ENCODE measurements around the gene GIMAP5. TPM values are rescaled to one million over a fixed set of nuclear protein-coding genes. Genes with fewer than 3 reads are reported as not detected.

GIMAP5 gene
- 9.0 TPM for polyA plus RNA-seq
- long read RNA-seq, donor 1, partial matches to known transcripts: 0 of 3 reads
- long read RNA-seq, donor 1, other reads (novel, unspliced or antisense): 0 of 3 reads
- long read RNA-seq, donor 2, full-length matches to known transcripts: 7 of 7 reads
- long read RNA-seq, donor 2, partial matches to known transcripts: 0 of 7 reads
- long read RNA-seq, donor 2, other reads (novel, unspliced or antisense): 0 of 7 reads
- long read RNA-seq, donor 3, transcript GIMAP5-201 (3 exons, 2,291 nt): major isoform, 7 of 7 reads
- long read RNA-seq, donor 3, partial matches to known transcripts: 0 of 7 reads
- long read RNA-seq, donor 3, other reads (novel, unspliced or antisense): 0 of 7 reads
- long read RNA-seq, donor 4, partial matches to known transcripts: 0 of 1 reads
- long read RNA-seq, donor 4, other reads (novel, unspliced or antisense): 0 of 1 reads
- long read RNA-seq, donor 5, transcript GIMAP5-201 (3 exons, 2,291 nt): major isoform, 6 of 6 reads
- long read RNA-seq, donor 5, partial matches to known transcripts: 0 of 6 reads
- long read RNA-seq, donor 5, other reads (novel, unspliced or antisense): 0 of 6 reads
- long read RNA-seq, donor 6, transcript GIMAP5-201 (3 exons, 2,291 nt): major isoform, 7 of 7 reads
- long read RNA-seq, donor 6, partial matches to known transcripts: 0 of 7 reads
- long read RNA-seq, donor 6, other reads (novel, unspliced or antisense): 0 of 7 reads
- long read RNA-seq, donor 7, partial matches to known transcripts: 0 of 2 reads
- long read RNA-seq, donor 7, other reads (novel, unspliced or antisense): 0 of 2 reads
- long read RNA-seq, donor 8, full-length matches to known transcripts: 7 of 7 reads
- long read RNA-seq, donor 8, partial matches to known transcripts: 0 of 7 reads
- long read RNA-seq, donor 8, other reads (novel, unspliced or antisense): 0 of 7 reads
- long read RNA-seq, donor 9, transcript GIMAP5-201 (3 exons, 2,291 nt): major isoform, 5 of 5 reads
- long read RNA-seq, donor 9, partial matches to known transcripts: 0 of 5 reads
- long read RNA-seq, donor 9, other reads (novel, unspliced or antisense): 0 of 5 reads
- long read RNA-seq, donor 10, transcript GIMAP5-201 (3 exons, 2,291 nt): major isoform, 6 of 6 reads
- long read RNA-seq, donor 10, partial matches to known transcripts: 0 of 6 reads
- long read RNA-seq, donor 10, other reads (novel, unspliced or antisense): 0 of 6 reads
- long read RNA-seq, donor 11, transcript GIMAP5-201 (3 exons, 2,291 nt): major isoform, 7 of 8 reads
- long read RNA-seq, donor 11, partial matches to known transcripts: 0 of 8 reads
- long read RNA-seq, donor 11, other reads (novel, unspliced or antisense): 0 of 8 reads

DNA sequence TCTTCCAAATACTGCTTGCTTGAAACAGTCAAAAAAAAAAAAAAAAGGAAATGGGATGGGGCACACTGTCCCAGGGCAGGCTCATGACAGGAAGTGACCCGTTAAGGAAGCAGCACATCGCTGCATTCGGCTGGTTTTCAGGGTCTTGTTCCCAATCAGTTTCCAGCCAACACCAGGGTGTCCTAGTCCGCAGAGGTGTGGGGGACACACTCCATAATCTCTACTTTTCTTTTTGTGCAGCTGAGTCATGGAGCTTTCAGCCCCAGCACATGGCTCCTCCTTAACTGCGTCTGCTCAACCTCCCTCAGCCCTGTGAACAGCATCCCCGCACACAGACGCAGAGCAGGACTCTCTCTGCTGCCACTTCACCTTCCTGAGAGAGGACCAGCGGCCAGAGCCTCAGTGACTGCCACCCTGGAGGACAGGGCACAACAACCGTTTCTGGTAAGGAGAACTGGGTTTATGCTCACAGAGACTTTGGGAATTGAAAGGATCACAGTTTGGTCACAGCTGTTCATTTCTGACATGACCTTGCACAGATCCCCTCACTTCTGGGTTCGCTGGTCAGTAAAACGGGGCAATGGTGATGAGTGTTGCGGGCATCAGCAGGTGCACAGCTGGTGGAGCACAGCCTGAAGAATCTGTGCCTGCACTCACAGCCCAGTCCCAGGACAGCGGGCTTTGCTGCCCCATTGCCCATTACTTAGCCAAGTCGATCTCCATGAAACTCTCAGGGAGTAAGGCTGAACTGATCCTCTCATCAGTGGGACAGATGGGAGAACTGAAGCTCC, at the start of gene GIMAP5:
Gene GIMAP5, plus strand, starts transcription at position 154 of the 791 bp plus-strand sequence. CDS start 3,467 bp downstream, outside the sequence.
- Histone ChIP-seq H3K27me3 (ENCODE audit: control insufficient read depth, insufficient read depth, low read length) (peaks cover 21% of the 10 kb centered on the region), H3K27ac (ENCODE audit: low read length) (no peak within 1 kb of the TSS), H3K4me3 (ENCODE audit: low read length) (peak within 1 kb of the TSS; percentile 32), H3K36me3 (ENCODE audit: control insufficient read depth, insufficient read depth, low read length) (no peaks in the 10 kb centered on the region), H3K9me3 (ENCODE audit: control insufficient read depth, low read depth, low read length) (no peaks in the 10 kb centered on the region), H3K4me1 (ENCODE audit: control insufficient read depth, insufficient read depth, low read length) (no peaks in the 10 kb centered on the region)
- WGBS (ENCODE audit: insufficient coverage, low lambda C conversion rate): 80% methylated on average over 1 of the region's 14 CpGs
- no peak for DNase-seq

DNA sequence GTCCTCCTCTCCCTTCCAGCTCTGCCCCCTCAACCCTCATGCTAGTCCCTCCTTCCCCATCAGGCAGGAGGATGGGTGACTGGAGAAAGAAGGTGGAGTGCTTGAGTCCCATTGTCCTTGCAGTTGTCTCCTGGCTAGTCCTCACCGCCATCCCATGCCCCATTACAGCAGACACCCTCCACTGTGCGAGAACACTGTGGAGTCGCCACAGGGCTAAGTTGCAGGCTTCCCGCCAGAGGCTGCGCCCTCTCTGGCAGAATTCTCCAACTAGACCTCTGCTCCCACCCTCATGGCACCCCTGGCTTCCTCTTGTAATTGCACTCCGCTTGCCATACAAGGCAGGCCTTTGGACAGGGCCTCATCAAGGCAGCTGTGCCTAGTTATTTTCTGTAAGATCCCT, 48.6 kb upstream of the GIMAP5 start:
- H3K36me3 ChIP-seq (ENCODE audit: control insufficient read depth, insufficient read depth, low read length): no peaks in the 10 kb centered on the region
- no peaks in the 10 kb centered on the region for H3K9me3 ChIP-seq (ENCODE audit: control insufficient read depth, low read depth, low read length)
- WGBS (ENCODE audit: insufficient coverage, low lambda C conversion rate): no CpG with 5 or more reads among the region's 6 CpGs
- H3K27me3 ChIP-seq (ENCODE audit: control insufficient read depth, insufficient read depth, low read length): no peaks in the 10 kb centered on the region
- DNase-seq: no peak
- H3K27ac ChIP-seq (ENCODE audit: low read length): no peak overlapping the region
- H3K4me3 ChIP-seq (ENCODE audit: low read length): no peak overlapping the region
- no peaks in the 10 kb centered on the region for H3K4me1 ChIP-seq (ENCODE audit: control insufficient read depth, insufficient read depth, low read length)

DNA sequence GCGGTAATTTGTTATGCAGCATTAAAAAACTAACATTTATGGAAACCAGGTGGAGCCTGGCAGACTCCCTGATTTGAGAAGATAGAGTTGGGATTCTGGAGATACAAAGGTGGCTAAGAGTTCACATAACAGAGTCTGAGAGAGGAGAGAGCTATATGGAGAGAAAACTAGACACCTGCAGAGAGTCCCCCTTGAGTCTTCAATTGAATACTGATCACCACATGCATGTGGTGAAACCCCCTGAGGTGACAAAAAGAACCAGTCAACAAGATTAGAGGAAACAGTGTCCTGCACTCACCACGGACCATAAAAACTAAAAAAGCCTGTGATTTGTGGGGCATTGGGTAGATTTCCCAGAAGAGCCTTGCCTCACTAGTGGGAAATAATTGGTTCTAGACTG, 41.6 kb upstream of the GIMAP5 start:
- H3K4me1 ChIP-seq (ENCODE audit: control insufficient read depth, insufficient read depth, low read length): no peaks in the 10 kb centered on the region
- WGBS (ENCODE audit: insufficient coverage, low lambda C conversion rate): 60% methylated on average over 1 of the region's 2 CpGs
- no peak overlapping the region for H3K27ac ChIP-seq (ENCODE audit: low read length)
- no peaks in the 10 kb centered on the region for H3K27me3 ChIP-seq (ENCODE audit: control insufficient read depth, insufficient read depth, low read length)
- H3K36me3 ChIP-seq (ENCODE audit: control insufficient read depth, insufficient read depth, low read length): no peaks in the 10 kb centered on the region
- H3K9me3 ChIP-seq (ENCODE audit: control insufficient read depth, low read depth, low read length): no peaks in the 10 kb centered on the region
- no peak for DNase-seq
- no peak overlapping the region for H3K4me3 ChIP-seq (ENCODE audit: low read length)

DNA sequence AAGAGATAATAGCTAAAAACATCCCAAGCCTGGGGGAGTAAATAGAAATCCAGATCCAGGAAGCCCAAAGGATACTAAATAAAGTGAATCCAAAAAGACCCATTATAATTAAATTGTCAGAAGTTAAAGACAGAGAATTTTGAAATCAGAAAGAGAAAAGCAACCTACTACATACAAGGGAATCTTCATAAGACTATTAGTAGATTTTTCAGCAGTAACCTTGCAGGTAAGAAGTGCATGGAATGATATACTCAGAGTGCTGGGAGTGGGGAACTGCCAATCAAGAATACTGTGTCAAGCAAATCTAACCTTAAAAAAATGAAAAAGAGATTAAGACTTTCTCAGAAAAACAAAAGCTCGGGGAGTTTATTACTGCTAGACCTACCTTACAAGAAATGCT, 34.0 kb upstream of the GIMAP5 start:
- no peaks in the 10 kb centered on the region for H3K27me3 ChIP-seq (ENCODE audit: control insufficient read depth, insufficient read depth, low read length)
- no peak overlapping the region for H3K27ac ChIP-seq (ENCODE audit: low read length)
- peaks cover 4% of the 10 kb centered on the region for H3K9me3 ChIP-seq (ENCODE audit: control insufficient read depth, low read depth, low read length)
- no peaks in the 10 kb centered on the region for H3K4me1 ChIP-seq (ENCODE audit: control insufficient read depth, insufficient read depth, low read length)
- WGBS (ENCODE audit: insufficient coverage, low lambda C conversion rate): 100% methylated on average over 1 of the region's 1 CpG
- no peaks in the 10 kb centered on the region for H3K36me3 ChIP-seq (ENCODE audit: control insufficient read depth, insufficient read depth, low read length)
- H3K4me3 ChIP-seq (ENCODE audit: low read length): no peak overlapping the region
- no peak for DNase-seq

DNA sequence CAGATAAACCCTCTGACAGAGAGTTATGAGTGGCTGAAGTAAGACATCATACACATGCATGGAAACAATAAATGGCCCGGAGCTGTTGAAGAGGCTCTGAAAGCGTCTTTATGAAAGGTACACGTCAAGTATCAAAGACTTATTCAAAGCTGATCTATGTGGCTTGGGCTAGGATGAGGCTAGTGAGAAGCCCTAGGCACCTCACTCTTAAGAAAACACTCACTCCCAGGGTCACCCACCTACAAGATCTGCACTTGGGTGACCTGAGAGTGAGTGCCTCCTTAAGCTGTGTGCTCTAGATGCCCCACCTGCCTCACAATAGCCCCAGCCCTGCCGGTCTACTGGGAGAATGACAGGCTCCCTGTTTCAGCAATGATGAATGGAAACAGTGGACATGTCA, 21.9 kb upstream of the GIMAP5 start:
- no peaks in the 10 kb centered on the region for H3K36me3 ChIP-seq (ENCODE audit: control insufficient read depth, insufficient read depth, low read length)
- whole genome bisulfite sequencing (ENCODE audit: insufficient coverage, low lambda C conversion rate): no CpG with 5 or more reads among the region's 4 CpGs
- DNase-seq: no peak
- H3K27ac ChIP-seq (ENCODE audit: low read length): no peak overlapping the region
- H3K27me3 ChIP-seq (ENCODE audit: control insufficient read depth, insufficient read depth, low read length): no peaks in the 10 kb centered on the region
- no peak overlapping the region for H3K4me3 ChIP-seq (ENCODE audit: low read length)
- H3K4me1 ChIP-seq (ENCODE audit: control insufficient read depth, insufficient read depth, low read length): no peaks in the 10 kb centered on the region
- peaks cover 2% of the 10 kb centered on the region for H3K9me3 ChIP-seq (ENCODE audit: control insufficient read depth, low read depth, low read length)

DNA sequence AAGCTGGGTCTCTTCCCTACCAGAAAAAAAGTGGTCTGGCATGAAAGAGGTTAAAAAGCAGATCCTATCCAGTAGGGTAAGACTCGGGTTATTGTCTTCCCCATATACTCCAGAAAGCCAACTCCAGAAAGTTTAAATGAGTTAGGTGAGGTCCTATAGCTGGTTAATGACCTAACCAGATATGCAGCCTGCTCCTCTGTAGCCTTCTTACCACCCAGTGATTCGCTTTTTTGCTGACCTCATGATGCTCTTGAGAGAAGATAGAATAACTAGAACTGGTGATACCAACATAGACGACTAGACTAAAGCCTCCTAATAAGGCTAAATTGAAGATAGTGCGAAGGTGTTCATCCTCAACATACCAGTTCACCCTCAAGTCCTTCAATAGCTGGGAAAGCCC, 21.5 kb upstream of the GIMAP5 start:
- no peaks in the 10 kb centered on the region for H3K36me3 ChIP-seq (ENCODE audit: control insufficient read depth, insufficient read depth, low read length)
- H3K9me3 ChIP-seq (ENCODE audit: control insufficient read depth, low read depth, low read length): peaks cover 6% of the 10 kb centered on the region
- DNase-seq: no peak
- no peak overlapping the region for H3K4me3 ChIP-seq (ENCODE audit: low read length)
- no peaks in the 10 kb centered on the region for H3K27me3 ChIP-seq (ENCODE audit: control insufficient read depth, insufficient read depth, low read length)
- H3K27ac ChIP-seq (ENCODE audit: low read length): no peak overlapping the region
- H3K4me1 ChIP-seq (ENCODE audit: control insufficient read depth, insufficient read depth, low read length): no peaks in the 10 kb centered on the region
- WGBS (ENCODE audit: insufficient coverage, low lambda C conversion rate): no CpG with 5 or more reads among the region's 4 CpGs

DNA sequence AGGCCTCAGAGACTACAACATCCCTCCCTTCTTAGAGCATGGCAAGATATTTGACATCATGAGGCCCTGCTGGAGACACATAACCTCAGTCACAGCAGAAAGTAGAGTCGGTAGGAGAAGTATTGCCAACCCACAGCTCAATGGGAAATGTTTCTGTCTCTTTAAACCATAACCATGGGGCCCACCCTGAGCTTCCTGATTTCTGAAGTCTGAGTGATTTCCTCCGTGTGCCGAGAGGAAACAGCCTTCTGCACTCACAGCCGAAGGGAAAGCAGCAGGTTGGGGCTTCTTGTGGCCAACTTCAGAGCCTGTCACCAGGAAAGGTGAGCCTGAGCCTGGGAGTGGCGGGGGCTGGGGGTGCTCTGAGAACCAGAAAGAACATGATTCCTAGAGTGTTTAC, 20.9 kb upstream of the GIMAP5 start, which contains the start of gene GIMAP1:
Gene GIMAP1, plus strand, starts transcription at position 246 of the 400 bp plus-strand sequence. CDS start 2,435 bp downstream, outside the sequence.
- no CpG with 5 or more reads among the region's 5 CpGs for WGBS (ENCODE audit: insufficient coverage, low lambda C conversion rate)
- no peaks in the 10 kb centered on the region for H3K36me3 ChIP-seq (ENCODE audit: control insufficient read depth, insufficient read depth, low read length)
- H3K4me3 ChIP-seq (ENCODE audit: low read length): peak within 1 kb of the TSS; percentile 21
- peaks cover 6% of the 10 kb centered on the region for H3K9me3 ChIP-seq (ENCODE audit: control insufficient read depth, low read depth, low read length)
- H3K4me1 ChIP-seq (ENCODE audit: control insufficient read depth, insufficient read depth, low read length): no peaks in the 10 kb centered on the region
- no peak within 1 kb of the TSS for H3K27ac ChIP-seq (ENCODE audit: low read length)
- DNase-seq: peak in 1 of 2 donors; percentile 10
- no peaks in the 10 kb centered on the region for H3K27me3 ChIP-seq (ENCODE audit: control insufficient read depth, insufficient read depth, low read length)

DNA sequence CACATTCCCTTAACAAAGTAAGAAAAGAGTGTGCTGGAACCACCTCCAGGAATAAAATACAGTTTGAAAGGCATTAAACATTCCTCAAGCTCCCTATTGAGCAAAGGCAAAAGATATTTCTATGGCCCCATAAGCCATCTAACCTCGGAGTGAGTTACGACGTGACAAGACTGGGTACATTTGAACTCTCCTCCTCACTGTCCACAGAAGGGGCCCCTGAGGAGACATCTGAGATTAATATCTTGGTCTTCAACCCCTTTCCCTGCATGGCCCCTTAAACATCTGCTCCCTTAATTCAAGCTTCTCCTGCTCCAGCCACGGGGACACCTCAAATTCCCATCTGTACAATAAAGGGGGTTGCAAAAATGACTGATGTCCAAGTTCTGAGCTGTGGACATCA, 20.3 kb upstream of the GIMAP5 start:
- H3K27me3 ChIP-seq (ENCODE audit: control insufficient read depth, insufficient read depth, low read length): no peaks in the 10 kb centered on the region
- H3K4me3 ChIP-seq (ENCODE audit: low read length): peak overlapping the region; percentile 21
- no peak for DNase-seq
- no peak overlapping the region for H3K27ac ChIP-seq (ENCODE audit: low read length)
- 89% methylated on average over 3 of the region's 4 CpGs for WGBS (ENCODE audit: insufficient coverage, low lambda C conversion rate)
- H3K9me3 ChIP-seq (ENCODE audit: control insufficient read depth, low read depth, low read length): peaks cover 6% of the 10 kb centered on the region
- no peaks in the 10 kb centered on the region for H3K36me3 ChIP-seq (ENCODE audit: control insufficient read depth, insufficient read depth, low read length)
- H3K4me1 ChIP-seq (ENCODE audit: control insufficient read depth, insufficient read depth, low read length): no peaks in the 10 kb centered on the region

DNA sequence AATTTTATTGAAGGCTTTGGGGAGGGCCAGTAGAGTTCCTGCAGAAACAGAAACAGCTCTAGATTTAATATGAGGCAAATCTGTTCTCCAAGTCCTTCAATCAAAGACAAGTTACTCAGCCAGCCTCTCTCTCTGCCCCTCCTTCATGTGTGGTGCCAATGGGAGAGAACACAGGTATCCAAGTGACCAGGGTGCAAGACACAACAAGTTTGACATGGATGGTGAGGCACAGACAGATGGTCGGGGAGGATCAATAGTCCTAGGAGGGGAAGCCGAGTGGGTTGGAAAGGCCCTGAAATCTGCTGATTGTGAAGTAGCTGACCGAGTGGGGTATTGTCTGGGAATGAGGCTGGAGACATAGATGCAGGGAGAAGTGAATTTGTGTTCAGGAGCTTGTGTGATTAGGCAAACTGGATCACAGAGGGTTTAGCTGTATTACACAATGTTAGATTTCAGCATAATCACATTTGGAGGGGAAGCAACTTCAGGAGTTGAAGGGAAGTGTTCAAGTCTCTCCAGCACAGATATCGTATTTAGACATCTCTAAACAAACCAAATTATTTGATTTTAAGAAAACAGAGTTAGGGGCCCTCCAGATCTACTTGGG, 19.3 kb upstream of the GIMAP5 start:
- WGBS (ENCODE audit: insufficient coverage, low lambda C conversion rate): no CpG with 5 or more reads among the region's 4 CpGs

More for the DNA sequence above, 19.3 kb upstream of the GIMAP5 start:
- Histone ChIP-seq H3K4me1 (ENCODE audit: control insufficient read depth, insufficient read depth, low read length) (no peaks in the 10 kb centered on the region), H3K27me3 (ENCODE audit: control insufficient read depth, insufficient read depth, low read length) (no peaks in the 10 kb centered on the region), H3K9me3 (ENCODE audit: control insufficient read depth, low read depth, low read length) (peaks cover 6% of the 10 kb centered on the region), H3K27ac (ENCODE audit: low read length) (no peak overlapping the region), H3K4me3 (ENCODE audit: low read length) (no peak overlapping the region), H3K36me3 (ENCODE audit: control insufficient read depth, insufficient read depth, low read length) (no peaks in the 10 kb centered on the region)
- no peak for DNase-seq

All from large intestine (tissue), 12 donors.